ENCODE data around the gene SLC29A1. TPM values are rescaled to one million over a fixed set of nuclear protein-coding genes. Genes with fewer than 3 reads are reported as not detected.

The SLC29A1 gene
- total and polyA plus RNA-seq, 9 of the 15 experiments (the other 6 are each of a cell fraction or from before 2014, with no cell fraction given), result 18.9 to 170 (median 57.7) TPM

DNA sequence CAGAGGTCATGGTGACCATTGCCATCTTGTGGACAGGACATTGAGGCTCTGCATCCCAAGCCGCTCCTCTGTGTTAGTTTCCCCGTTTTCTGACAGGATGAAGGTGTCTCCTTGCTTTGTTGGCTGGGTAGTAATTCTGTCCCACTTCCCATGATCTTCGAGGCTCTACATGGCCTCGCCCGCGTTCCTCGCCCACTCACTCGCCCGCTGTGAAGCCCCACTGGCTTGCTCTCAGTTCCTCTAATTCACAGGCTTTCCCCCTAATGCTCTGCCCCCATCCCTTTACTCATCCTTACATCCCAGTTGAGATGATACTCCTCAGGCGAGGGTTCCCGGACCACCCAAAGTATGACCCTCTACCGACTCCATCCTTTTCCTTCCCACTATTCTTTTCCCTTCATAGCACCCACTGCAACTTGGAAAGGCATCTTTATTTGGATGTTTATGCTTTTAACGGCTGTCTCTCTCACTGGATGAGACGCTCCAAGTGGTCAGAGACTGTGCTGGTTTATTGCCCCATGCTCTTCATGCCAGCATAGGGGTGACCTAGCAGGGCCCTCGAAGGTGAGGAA, 34.4 kb downstream of the SLC29A1 start (continued):
- TF ChIP-seq EGR1 (conservative IDR thresholded peaks at IDR 0.05) (peak; percentile 86), ARID1B (IDR thresholded peaks at IDR 0.05) (peak; percentile 15; the same call in 1 of the 2 replicates), DACH1 (IDR thresholded peaks at IDR 0.05; ENCODE audit: partially characterized antibody) (no peak), CGGBP1 (CRISPR knock-in tag; IDR thresholded peaks at IDR 0.05) (0 out of 2 replicates have a peak, but pooled peaks have one; percentile 42), CAMTA2 (CRISPR knock-in tag; conservative IDR thresholded peaks at IDR 0.05) (no peak), TRIM24 (IDR thresholded peaks at IDR 0.05) (peak in 1 of 2 experiments; percentile 48; a peak in 2 of 4 replicates), USF1 (CRISPR knock-in tag; IDR thresholded peaks at IDR 0.05) (no peak), MAFF (IDR thresholded peaks at IDR 0.05; ENCODE audit: low read length) (peak; percentile 27; the same call in 1 of the 2 replicates), ZNF696 (CRISPR knock-in tag; conservative IDR thresholded peaks at IDR 0.05) (no peak), ZNF134 (CRISPR knock-in tag; conservative IDR thresholded peaks at IDR 0.05) (no peak), SMC3 (conservative IDR thresholded peaks at IDR 0.05; ENCODE audit: insufficient read depth, low read depth, low read length) (no peak), BHLHE40 (IDR thresholded peaks at IDR 0.05; ENCODE audit: low read length) (no peak), ELF4 (CRISPR knock-in tag; IDR thresholded peaks at IDR 0.05) (0 out of 2 replicates have a peak, but pooled peaks have one; percentile 66), SMAD1 (IDR thresholded peaks at IDR 0.05; ENCODE audit: low read depth, low read length, partially characterized antibody) (peak; percentile 22), MIER1 (IDR thresholded peaks at IDR 0.05; ENCODE audit: low read depth) (0 out of 2 replicates have a peak, but pooled peaks have one; percentile 16)
- TF ChIP-seq, protein P1, sequence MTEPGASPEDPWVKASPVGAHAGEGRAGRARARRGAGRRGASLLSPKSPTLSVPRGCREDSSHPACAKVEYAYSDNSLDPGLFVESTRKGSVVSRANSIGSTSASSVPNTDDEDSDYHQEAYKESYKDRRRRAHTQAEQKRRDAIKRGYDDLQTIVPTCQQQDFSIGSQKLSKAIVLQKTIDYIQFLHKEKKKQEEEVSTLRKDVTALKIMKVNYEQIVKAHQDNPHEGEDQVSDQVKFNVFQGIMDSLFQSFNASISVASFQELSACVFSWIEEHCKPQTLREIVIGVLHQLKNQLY (CRISPR knock-in tag; conservative IDR thresholded peaks at IDR 0.05), result peak in 1 of 2 experiments; percentile 85; a peak in 2 of 4 replicates
- TF ChIP-seq, protein P2, sequence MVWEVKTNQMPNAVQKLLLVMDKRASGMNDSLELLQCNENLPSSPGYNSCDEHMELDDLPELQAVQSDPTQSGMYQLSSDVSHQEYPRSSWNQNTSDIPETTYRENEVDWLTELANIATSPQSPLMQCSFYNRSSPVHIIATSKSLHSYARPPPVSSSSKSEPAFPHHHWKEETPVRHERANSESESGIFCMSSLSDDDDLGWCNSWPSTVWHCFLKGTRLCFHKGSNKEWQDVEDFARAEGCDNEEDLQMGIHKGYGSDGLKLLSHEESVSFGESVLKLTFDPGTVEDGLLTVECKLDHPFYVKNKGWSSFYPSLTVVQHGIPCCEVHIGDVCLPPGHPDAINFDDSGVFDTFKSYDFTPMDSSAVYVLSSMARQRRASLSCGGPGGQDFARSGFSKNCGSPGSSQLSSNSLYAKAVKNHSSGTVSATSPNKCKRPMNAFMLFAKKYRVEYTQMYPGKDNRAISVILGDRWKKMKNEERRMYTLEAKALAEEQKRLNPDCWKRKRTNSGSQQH (CRISPR knock-in tag; IDR thresholded peaks at IDR 0.05), result peak; percentile 39; the same call in 1 of the 2 replicates
- TF ChIP-seq, protein P3, sequence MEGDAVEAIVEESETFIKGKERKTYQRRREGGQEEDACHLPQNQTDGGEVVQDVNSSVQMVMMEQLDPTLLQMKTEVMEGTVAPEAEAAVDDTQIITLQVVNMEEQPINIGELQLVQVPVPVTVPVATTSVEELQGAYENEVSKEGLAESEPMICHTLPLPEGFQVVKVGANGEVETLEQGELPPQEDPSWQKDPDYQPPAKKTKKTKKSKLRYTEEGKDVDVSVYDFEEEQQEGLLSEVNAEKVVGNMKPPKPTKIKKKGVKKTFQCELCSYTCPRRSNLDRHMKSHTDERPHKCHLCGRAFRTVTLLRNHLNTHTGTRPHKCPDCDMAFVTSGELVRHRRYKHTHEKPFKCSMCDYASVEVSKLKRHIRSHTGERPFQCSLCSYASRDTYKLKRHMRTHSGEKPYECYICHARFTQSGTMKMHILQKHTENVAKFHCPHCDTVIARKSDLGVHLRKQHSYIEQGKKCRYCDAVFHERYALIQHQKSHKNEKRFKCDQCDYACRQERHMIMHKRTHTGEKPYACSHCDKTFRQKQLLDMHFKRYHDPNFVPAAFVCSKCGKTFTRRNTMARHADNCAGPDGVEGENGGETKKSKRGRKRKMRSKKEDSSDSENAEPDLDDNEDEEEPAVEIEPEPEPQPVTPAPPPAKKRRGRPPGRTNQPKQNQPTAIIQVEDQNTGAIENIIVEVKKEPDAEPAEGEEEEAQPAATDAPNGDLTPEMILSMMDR (IDR thresholded peaks at IDR 0.05 in 2 of 3, conservative IDR thresholded peaks at IDR 0.05 in 1 of 3; ENCODE audit: insufficient read depth in 2 of 3, low read depth in 1 of 3, low read length in 3 of 3), result peak in 1 of 3 experiments; percentile 23; a peak in 1 of 6 replicates
- TF ChIP-seq, protein P4, sequence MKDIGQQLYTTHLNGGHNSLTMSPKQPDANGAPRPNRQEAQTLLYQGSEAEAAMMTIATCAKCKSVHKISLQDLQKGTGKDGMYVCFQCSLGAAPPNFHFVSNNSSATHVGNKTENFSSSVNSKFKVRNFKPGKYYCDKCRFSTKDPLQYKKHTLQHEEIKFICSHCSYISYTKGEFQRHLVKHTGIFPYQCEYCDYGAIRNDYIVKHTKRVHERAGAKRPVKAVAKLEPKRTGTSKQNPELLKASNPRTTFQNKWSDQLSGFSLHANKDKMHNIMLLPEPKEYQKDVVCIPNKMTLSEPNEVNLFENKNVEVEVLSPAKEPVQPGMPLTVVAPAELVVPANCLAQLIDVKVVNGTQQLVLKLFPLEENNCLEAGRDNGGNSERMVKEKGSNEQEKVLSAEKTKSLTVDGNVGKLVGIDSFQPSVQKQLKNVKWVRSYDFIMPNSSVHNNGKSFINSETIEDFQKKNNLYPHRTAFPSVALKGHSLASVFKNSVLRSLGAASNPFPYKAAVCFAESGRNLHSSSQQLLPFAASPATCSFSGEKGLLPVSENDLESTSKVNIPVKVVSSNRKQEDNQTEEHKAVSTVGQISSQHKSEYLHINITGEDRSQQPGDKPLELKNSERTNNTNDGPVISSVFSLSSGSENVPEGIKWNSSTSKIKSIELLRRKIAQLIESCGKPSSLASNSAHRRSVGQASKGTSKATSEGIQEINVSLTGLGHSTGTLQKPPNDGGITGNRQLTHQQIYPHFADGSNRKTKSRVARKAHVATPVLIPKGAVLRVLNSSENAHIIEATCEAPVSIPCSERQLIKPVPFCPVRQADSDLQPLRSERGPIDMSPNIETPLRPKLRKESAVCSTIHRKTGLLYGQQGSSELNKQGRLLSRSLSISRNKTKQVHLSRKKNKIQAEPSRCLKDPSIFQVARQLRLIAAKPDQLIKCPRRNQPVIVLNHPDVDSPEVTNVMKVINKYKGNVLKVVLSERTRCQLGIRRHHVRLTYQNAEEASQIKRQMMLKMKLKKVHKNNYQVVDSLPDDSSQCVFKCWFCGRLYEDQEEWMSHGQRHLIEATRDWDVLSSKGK (CRISPR knock-in tag; IDR thresholded peaks at IDR 0.05), result no peak
